HG02798 (cell line): ENCODE results near the gene RGS9.
A peak's percentile ranks its signal among the peaks of the same experiment; 100 is the strongest.
"Not testable (repeated sequence)": the region's sequence is repeated elsewhere in the genome, so short reads cannot be mapped to it uniquely, and the experiment has no call there.

Source experiments
- ATAC-seq: cut with Tn5 transposase; IDR thresholded peaks from one replicate; pipeline ENCODE4 v1.9.1; 2021; ENCODE audit warnings: mild to moderate bottlenecking; ENCODE audit not compliant: unreplicated experiment, poor library complexity

Gene RGS9

GRCh38 chr17:65109990-65110680 is 27.0 kb upstream of the RGS9 start:
- no peak for ATAC-seq

- no peak for ATAC-seq
Observed at GRCh38 chr17:65115839-65116238, 21.3 kb upstream of the RGS9 start.

DNA sequence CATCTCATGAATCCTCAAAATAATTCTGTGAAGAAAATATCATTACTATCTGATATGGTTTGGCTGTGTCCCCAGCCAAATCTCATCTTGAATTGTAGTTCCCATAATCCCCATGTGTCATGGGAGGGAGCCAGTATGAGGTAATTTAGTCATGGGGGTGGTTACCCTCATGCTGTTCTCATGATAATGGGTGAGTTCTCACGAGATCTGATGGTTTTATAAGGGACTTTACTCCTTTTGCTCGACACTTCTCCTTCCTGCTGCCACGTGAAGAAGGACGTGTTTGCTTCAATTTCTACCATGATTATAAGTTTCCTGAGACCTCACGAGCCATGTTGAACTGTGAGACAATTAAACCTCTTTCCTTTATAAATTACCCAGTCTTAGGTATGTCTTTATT is 20.7 kb upstream of the RGS9 start:
- not testable (repeated sequence) for ATAC-seq

DNA sequence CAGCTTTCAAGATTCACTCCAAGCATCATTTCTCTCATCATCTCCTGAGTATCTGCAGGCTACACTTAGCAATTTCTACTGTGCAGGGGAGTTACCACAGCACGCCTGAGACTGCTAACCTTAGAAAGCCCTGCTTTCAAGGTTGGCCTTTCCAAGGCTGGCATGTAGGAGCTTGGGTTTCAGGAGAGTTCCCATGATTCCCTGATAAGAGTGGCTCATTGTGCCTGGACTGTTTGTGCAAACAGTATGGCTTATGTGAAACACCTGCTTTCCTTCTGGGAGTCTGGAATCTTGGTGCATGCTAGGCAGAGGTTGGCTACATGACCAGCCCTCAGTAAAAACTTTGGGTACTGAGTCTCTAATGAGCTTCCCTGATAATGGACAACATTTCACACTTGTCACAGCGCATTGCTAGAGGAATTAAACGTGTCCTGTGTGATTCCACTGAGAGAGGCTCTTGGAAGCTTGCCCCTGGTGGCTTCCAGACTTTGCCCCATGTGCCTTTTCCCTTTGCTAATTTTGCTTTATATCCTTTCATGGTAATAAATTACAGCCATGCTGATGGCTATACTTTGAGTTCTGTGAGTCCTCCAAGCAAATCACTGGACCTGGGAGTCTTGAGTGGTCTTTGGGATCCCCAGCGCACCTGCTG is 19.7 kb upstream of the RGS9 start:
- no peak for ATAC-seq

GRCh38 chr17:65121368-65121767 is 15.8 kb upstream of the RGS9 start:
- no peak for ATAC-seq

DNA sequence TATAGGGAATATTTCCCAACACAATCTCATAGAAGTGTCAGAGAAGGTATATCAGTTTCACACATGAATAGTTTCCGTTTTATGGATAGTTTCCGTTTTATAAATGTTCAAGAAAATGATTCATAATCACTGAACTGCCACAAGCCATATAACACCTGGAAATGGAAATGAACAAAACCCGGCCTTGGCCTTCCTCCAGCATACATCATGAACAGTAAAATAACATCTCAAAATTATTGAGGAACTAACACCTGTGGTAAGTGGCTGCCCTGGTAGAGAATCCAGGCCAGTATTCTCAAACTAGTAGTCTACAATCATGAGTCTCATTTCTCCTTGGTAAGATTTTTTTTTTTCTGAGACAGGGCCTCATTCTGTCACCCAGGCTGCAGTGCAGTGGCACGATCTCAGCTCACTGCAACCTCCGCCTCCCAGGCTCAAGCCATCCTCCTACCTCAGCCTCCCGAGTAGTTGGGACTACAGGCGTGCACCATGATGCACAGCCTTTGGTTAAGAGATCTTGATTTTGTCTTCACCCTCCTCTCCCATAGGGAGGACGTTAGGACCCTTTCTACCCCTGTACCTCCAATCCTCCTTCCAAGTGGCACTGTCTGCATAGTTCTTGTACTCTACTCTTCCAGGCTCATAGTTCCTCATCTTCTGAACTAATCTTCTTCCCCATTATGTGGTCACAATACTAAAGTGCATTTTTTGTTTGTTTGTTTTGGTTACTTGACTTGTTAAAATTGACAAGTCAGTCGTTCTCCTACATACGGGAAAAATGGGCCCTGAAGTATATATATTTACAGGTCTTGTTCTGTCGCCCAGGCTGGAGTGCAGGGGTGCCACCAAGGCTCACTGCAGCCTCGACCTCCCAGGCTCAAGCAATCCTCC is 15.0 kb upstream of the RGS9 start:
- peak; percentile 28 for ATAC-seq

GRCh38 chr17:65122836-65123756 is 14.1 kb upstream of the RGS9 start:
- peak; percentile 82 for ATAC-seq

DNA sequence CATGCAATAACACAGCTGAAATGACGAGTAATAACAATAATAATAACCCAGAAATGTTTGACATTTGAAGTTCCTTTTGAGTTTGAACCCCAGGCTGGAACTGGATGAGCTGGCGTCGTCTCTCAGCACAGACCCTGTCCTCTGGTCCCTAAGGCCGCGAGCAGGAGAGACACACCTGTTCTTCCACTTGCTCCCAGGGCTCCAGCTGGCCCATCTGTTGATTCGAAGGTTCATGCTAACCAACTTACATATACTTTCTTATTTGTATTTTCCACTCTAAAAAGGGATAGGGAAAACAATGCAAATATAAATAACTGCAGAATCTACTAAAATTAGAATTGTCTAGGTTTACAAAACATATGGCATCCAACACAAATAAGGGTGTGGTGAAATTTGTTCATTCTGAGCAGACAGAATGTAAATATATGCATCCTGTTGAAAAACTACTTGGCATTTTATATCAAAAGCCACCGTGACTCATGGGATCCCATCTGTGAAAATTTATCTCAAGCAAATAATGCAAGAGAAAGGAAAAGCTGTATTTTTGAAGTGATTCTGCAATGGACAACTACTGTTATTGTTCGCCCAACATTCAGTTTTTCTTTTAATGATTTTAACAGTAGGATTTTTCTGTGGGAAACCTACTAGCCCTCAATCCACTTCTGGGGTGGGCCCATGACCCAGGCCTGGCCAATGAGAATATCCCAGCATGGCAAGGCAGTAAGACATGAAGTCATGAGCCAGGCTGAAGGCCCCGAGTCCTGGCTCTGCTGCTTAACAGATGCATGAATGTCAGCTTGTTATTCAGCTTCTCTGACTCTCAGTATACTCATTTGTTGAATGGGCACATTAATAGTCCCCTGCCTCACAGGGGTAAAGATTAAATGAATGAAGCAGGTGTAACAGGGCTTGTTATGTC is 13.2 kb upstream of the RGS9 start:
- no peak for ATAC-seq

DNA sequence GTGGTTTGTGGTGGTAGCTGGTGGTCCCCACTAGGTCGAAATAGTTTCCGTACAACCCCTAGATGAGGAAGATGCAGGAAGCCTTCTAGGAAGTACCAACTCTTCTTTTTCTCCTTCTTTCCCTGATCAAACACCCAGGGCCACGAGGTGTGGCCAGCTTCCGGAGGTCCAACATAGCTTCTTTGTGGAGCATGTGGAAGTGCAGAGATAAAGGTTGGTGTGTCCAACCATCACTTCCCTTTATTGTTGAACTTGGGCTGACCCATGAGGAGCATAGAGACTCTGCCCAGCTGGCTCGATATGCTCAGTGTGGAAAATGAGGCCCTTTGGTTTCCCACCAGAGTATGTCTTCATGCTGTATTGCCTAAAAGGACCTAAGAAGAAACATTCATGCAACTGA is 6.3 kb upstream of the RGS9 start:
- no peak for ATAC-seq

GRCh38 chr17:65131240-65131639 is 5.9 kb upstream of the RGS9 start:
- no peak for ATAC-seq

DNA sequence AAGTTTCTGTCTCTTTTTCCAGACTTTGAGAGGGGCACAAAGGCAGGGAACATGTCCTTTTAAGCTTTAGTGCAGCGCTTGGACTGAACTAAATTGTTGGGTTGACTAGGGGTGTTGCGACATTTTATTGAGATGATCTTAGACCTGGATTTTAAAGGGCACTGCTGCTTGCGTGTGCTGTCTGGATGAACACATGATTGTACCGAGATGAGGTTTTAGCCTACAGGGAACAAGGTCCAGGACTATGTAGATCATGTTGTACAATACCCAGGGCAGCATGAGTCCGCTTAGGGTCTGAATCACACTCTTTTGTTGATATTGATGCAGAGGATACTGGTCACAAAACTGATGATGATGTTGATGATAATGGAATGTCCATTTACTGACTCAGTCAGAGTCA is 5.2 kb upstream of the RGS9 start:
- ATAC-seq: no peak

GRCh38 chr17:65134035-65134434 is 3.1 kb upstream of the RGS9 start:
- ATAC-seq: no peak

- ATAC-seq: no peak
Observed at GRCh38 chr17:65139101-65139764, 2.1 kb downstream of the RGS9 start.

- ATAC-seq: no peak
Observed at GRCh38 chr17:65142247-65142646, 5.1 kb downstream of the RGS9 start.

- ATAC-seq: no peak
Observed at GRCh38 chr17:65143889-65144604, 6.9 kb downstream of the RGS9 start.

- no peak for ATAC-seq
Observed at GRCh38 chr17:65145743-65146142, 8.6 kb downstream of the RGS9 start.

GRCh38 chr17:65147955-65148354 is 10.8 kb downstream of the RGS9 start:
- no peak for ATAC-seq
